ENCODE measurements around the gene MRI1.

DNA sequence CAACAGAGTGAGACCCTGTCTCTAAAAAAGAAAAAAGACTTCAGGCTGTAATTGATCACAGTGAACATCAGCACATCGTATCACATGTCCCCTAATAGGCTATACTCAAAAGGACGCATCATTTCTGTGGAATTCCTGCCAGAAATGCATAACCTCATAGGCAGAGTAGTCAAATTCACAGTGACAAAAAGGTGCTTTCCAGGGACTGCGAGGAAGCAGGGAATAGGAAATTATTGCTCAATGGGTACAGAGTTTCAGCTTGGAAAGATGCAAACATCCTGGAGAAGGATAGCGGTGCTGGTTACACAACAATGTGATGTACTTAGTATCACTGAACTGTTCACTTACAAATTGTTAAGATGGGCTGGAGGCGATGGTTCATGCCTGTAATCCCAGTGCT is 41.1 kb upstream of the MRI1 start:
- TF ChIP-seq TEAD4 (IDR thresholded peaks at IDR 0.05), result no peak
- TF ChIP-seq TCF12 (IDR thresholded peaks at IDR 0.05; ENCODE audit: low read depth), result no peak
- TF ChIP-seq YY1 (IDR thresholded peaks at IDR 0.05; ENCODE audit: low read depth), result no peak
- TF ChIP-seq, protein P1, sequence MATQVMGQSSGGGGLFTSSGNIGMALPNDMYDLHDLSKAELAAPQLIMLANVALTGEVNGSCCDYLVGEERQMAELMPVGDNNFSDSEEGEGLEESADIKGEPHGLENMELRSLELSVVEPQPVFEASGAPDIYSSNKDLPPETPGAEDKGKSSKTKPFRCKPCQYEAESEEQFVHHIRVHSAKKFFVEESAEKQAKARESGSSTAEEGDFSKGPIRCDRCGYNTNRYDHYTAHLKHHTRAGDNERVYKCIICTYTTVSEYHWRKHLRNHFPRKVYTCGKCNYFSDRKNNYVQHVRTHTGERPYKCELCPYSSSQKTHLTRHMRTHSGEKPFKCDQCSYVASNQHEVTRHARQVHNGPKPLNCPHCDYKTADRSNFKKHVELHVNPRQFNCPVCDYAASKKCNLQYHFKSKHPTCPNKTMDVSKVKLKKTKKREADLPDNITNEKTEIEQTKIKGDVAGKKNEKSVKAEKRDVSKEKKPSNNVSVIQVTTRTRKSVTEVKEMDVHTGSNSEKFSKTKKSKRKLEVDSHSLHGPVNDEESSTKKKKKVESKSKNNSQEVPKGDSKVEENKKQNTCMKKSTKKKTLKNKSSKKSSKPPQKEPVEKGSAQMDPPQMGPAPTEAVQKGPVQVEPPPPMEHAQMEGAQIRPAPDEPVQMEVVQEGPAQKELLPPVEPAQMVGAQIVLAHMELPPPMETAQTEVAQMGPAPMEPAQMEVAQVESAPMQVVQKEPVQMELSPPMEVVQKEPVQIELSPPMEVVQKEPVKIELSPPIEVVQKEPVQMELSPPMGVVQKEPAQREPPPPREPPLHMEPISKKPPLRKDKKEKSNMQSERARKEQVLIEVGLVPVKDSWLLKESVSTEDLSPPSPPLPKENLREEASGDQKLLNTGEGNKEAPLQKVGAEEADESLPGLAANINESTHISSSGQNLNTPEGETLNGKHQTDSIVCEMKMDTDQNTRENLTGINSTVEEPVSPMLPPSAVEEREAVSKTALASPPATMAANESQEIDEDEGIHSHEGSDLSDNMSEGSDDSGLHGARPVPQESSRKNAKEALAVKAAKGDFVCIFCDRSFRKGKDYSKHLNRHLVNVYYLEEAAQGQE (IDR thresholded peaks at IDR 0.05; ENCODE audit: low read depth), result no peak
- no peak for TF ChIP-seq EGR1 (IDR thresholded peaks at IDR 0.05)
- TF ChIP-seq RAD21 (IDR thresholded peaks at IDR 0.05; ENCODE audit: low read depth), result no peak
- no peak for TF ChIP-seq TAF1 (IDR thresholded peaks at IDR 0.05; ENCODE audit: low read depth)
- TF ChIP-seq FOXM1 (IDR thresholded peaks at IDR 0.05; ENCODE audit: borderline replicate concordance, low read depth), result no peak

Data from Ishikawa (cell line).